SIG-M5 treated with dmso at 0.1 percent for 504 hours (cell line): ENCODE data around the gene WNT8A.
A peak's percentile ranks its signal among the peaks of the same experiment; 100 is the strongest.

Experiments used
- DNase-seq: peaks from one replicate; lab custom pipeline; 2025; ENCODE audit not compliant: unreplicated experiment; lab: John Stamatoyannopoulos, UW

The WNT8A gene

GRCh38 chr5:138082033-138082432 lies 1.8 kb upstream of the WNT8A start:
- DNase-seq, result no peak

- no peak for DNase-seq
These were observed 7.9 kb downstream of the WNT8A start for GRCh38 chr5:138091685-138092084.

GRCh38 chr5:138092301-138092700 lies 8.5 kb downstream of the WNT8A start:
- DNase-seq, result no peak

- no peak for DNase-seq
These were observed 9.2 kb downstream of the WNT8A start for GRCh38 chr5:138093036-138093435.

- no peak for DNase-seq
These were observed 11.5 kb downstream of the WNT8A start for GRCh38 chr5:138095100-138095907.

- DNase-seq, result no peak
These were observed 12.5 kb downstream of the WNT8A start for GRCh38 chr5:138096363-138096762.

- no peak for DNase-seq
These were observed 13.4 kb downstream of the WNT8A start for GRCh38 chr5:138096997-138097828.

- DNase-seq, result peak; percentile 84
These were observed 18.9 kb downstream of the WNT8A start for GRCh38 chr5:138102454-138103318.

GRCh38 chr5:138103319-138103637 lies 19.4 kb downstream of the WNT8A start:
- peak; percentile 52 for DNase-seq

GRCh38 chr5:138105709-138106108 lies 21.9 kb downstream of the WNT8A start:
- no peak for DNase-seq

GRCh38 chr5:138107213-138107612 lies 23.4 kb downstream of the WNT8A start:
- DNase-seq, result no peak

- DNase-seq, result no peak
These were observed 25.8 kb downstream of the WNT8A start for GRCh38 chr5:138109463-138110265.

- no peak for DNase-seq
These were observed 26.6 kb downstream of the WNT8A start for GRCh38 chr5:138110266-138110963.

GRCh38 chr5:138111181-138111580 lies 27.3 kb downstream of the WNT8A start:
- no peak for DNase-seq

GRCh38 chr5:138111937-138112336 lies 28.1 kb downstream of the WNT8A start:
- no peak for DNase-seq

GRCh38 chr5:138115254-138115653 lies 31.4 kb downstream of the WNT8A start:
- no peak for DNase-seq

GRCh38 chr5:138128334-138128733 lies 44.5 kb downstream of the WNT8A start:
- no peak for DNase-seq

GRCh38 chr5:138129347-138129746 lies 45.5 kb downstream of the WNT8A start:
- no peak for DNase-seq

GRCh38 chr5:138132543-138132942 lies 48.7 kb downstream of the WNT8A start:
- no peak for DNase-seq
